Prostate gland (tissue), 2 donors: ENCODE results near the gene GTPBP6.

ENCODE experiments used
- POLR2A ChIP-seq: fragments of 450-650 bp; IDR thresholded peaks from one replicate; pipeline ENCODE4 v1.6.1; 2016; ENCODE audit warnings: antibody characterized with exemption, mild to moderate bottlenecking
- POLR2AphosphoS5 ChIP-seq: sonication (generic); formaldehyde crosslinking; IDR thresholded peaks from one replicate; pipeline ENCODE4 v1.6.1; 2017; ENCODE audit warnings: antibody characterized with exemption
- TF ChIP-seq, protein P1 (sequence below), 4 experiments: fragments of 200-600 bp in 2 of 4; fragments of 450-650 bp in 2 of 4; sonication (generic) in 2 of 4; IDR thresholded peaks; 1 replicate in 3 of 4; 2 replicates in 1 of 4; pipeline ENCODE4 v1.5.1; 2016 to 2019; ENCODE audit warnings: antibody characterized with exemption in 4 of 4, mild to moderate bottlenecking in 2 of 4, moderate library complexity in 2 of 4

DNA sequence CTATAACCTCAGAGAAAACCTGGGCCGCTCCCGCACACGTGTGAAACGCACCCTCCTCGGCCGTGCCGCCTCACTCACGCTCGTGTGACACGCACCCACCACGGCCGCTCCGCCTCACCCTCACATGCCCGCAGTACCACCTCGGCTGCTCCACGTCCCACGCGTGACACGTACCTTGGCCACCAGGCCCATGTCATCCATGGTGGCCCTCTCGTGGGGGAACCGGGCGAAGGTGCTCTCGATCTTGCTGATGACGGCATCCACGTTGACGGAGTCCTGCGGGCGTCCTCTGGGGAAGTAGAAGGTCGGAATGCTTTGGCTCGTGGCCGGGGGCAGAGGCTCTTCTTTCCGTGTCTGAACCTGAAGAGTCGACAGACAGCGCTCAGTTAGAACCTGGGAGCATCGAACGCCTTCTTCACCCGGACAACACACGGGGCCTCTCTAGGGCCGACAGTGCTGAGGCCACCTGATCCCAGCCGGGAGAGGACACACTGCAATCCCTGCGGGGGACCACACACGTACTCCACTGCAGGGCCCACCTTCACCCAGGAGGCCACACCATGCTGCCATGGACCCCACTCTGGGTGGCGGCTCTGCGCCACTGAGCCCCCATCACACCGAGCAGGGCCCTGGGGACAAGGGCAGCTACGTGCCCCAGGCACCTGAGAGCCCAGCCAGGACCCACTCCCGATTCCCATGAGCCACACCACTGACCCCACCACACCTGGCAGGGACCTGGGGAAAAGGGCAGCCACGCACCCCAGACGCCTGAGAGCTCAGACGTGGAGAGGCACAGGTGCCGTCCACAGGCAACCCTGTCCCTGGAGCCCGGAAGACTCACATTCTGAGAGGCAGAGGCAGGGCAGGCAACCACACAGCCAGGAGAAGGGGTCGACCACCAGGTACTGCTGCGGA, 42.9 kb upstream of the GTPBP6 start:
- TF ChIP-seq, protein P1, sequence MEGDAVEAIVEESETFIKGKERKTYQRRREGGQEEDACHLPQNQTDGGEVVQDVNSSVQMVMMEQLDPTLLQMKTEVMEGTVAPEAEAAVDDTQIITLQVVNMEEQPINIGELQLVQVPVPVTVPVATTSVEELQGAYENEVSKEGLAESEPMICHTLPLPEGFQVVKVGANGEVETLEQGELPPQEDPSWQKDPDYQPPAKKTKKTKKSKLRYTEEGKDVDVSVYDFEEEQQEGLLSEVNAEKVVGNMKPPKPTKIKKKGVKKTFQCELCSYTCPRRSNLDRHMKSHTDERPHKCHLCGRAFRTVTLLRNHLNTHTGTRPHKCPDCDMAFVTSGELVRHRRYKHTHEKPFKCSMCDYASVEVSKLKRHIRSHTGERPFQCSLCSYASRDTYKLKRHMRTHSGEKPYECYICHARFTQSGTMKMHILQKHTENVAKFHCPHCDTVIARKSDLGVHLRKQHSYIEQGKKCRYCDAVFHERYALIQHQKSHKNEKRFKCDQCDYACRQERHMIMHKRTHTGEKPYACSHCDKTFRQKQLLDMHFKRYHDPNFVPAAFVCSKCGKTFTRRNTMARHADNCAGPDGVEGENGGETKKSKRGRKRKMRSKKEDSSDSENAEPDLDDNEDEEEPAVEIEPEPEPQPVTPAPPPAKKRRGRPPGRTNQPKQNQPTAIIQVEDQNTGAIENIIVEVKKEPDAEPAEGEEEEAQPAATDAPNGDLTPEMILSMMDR (IDR thresholded peaks at IDR 0.05), result no peak
- TF ChIP-seq POLR2AphosphoS5 (no peak), POLR2A (no peak)
